ENCODE results near the gene PSD2.

DNA sequence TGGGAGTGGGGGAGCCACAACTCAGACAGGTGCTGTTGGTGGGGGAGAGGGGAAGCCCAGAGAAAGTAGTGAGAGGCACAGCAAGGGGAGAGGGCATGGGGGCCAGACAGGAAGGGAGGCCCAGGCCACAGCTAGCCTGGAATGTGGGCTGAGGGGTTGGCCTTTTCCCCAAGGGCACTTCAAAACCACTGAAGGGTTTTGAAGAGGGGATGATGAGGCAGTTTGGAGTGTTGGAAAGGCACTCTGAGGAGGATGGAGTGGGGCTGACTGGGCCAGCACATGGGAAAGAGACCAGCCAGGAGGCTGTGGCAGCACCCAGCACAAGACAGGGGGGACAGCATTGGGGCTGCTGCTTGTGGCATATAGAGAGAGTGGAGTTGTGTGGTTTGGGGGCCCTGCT, 3.8 kb downstream of the PSD2 start:
- TF ChIP-seq, protein P1, sequence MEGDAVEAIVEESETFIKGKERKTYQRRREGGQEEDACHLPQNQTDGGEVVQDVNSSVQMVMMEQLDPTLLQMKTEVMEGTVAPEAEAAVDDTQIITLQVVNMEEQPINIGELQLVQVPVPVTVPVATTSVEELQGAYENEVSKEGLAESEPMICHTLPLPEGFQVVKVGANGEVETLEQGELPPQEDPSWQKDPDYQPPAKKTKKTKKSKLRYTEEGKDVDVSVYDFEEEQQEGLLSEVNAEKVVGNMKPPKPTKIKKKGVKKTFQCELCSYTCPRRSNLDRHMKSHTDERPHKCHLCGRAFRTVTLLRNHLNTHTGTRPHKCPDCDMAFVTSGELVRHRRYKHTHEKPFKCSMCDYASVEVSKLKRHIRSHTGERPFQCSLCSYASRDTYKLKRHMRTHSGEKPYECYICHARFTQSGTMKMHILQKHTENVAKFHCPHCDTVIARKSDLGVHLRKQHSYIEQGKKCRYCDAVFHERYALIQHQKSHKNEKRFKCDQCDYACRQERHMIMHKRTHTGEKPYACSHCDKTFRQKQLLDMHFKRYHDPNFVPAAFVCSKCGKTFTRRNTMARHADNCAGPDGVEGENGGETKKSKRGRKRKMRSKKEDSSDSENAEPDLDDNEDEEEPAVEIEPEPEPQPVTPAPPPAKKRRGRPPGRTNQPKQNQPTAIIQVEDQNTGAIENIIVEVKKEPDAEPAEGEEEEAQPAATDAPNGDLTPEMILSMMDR (IDR thresholded peaks at IDR 0.05; ENCODE audit: insufficient read depth, low read length): no peak
- TF ChIP-seq, protein P2, sequence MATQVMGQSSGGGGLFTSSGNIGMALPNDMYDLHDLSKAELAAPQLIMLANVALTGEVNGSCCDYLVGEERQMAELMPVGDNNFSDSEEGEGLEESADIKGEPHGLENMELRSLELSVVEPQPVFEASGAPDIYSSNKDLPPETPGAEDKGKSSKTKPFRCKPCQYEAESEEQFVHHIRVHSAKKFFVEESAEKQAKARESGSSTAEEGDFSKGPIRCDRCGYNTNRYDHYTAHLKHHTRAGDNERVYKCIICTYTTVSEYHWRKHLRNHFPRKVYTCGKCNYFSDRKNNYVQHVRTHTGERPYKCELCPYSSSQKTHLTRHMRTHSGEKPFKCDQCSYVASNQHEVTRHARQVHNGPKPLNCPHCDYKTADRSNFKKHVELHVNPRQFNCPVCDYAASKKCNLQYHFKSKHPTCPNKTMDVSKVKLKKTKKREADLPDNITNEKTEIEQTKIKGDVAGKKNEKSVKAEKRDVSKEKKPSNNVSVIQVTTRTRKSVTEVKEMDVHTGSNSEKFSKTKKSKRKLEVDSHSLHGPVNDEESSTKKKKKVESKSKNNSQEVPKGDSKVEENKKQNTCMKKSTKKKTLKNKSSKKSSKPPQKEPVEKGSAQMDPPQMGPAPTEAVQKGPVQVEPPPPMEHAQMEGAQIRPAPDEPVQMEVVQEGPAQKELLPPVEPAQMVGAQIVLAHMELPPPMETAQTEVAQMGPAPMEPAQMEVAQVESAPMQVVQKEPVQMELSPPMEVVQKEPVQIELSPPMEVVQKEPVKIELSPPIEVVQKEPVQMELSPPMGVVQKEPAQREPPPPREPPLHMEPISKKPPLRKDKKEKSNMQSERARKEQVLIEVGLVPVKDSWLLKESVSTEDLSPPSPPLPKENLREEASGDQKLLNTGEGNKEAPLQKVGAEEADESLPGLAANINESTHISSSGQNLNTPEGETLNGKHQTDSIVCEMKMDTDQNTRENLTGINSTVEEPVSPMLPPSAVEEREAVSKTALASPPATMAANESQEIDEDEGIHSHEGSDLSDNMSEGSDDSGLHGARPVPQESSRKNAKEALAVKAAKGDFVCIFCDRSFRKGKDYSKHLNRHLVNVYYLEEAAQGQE (IDR thresholded peaks at IDR 0.05; ENCODE audit: insufficient replicate concordance, low read depth): no peak
- no peak for TF ChIP-seq SPI1 (IDR thresholded peaks at IDR 0.05; ENCODE audit: borderline replicate concordance, low read depth)

All from HL-60 (cell line).